DMS53 treated with DMSO at 0.1 percent for 48 hours (cell line): ENCODE measurements around the gene TOMM40.
"Not testable (repeated sequence)": the region's sequence is repeated elsewhere in the genome, so short reads cannot be mapped to it uniquely, and the experiment has no call there.

Experiments
- DNase-seq: peaks from one replicate; lab custom pipeline; 2025; ENCODE audit not compliant: unreplicated experiment; lab: John Stamatoyannopoulos, UW

Gene TOMM40

DNA sequence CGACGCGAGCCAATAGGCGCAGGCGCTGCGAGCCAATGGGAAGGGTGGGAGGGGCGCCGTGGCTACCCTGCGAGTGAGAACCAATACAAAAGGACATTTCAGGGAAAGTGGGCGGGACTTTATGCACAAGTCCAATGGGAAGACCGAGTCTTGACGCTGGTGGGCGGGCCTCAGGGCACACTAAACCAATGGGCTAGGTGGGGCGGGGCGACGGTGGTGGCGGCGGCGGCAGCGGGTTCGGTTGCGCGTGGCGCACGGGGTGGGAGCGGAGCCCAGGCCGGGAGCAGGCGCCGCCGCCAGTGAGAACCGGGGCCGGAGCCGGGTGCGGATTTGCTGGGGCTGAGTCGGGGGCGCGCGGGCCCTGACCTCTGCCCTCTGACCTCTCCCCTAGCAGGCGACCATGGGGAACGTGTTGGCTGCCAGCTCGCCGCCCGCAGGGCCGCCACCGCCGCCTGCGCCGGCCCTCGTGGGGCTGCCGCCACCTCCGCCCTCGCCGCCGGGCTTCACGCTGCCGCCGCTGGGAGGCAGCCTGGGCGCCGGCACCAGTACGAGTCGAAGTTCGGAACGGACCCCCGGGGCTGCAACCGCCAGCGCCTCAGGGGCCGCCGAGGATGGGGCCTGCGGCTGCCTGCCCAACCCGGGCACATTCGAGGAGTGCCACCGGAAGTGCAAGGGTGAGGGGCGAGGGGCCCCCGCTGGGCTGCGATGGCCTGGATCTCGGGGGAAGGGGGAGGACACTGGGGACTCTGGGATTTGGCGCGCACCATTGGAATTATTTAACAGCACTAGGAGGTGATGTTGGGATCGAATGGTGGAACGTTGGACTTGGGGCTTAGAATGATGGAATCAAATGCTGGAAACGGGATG, at the start of gene TOMM40:
Gene TOMM40 (plus strand): TSS at position 239 of the 867 bp plus-strand sequence. CDS start 162 bp downstream, at position 401.
- DNase-seq: peak; percentile 99

DNA sequence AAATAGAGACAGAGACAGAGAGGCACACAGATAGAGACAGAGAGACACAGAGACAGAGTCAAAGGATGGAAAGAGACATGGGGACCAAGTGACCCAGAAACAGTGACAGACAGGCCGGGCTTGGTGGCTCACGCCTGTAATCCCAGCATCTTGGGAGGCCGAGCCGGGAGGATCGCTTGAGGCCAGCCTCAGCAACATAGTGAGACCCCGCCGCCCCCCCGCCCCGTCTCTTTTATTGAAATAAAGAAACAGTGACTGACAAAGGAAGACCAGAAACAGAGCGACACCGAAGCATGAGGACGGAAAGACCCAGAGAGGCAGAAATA, 45.8 kb upstream of the TOMM40 start:
- DNase-seq: no peak

DNA sequence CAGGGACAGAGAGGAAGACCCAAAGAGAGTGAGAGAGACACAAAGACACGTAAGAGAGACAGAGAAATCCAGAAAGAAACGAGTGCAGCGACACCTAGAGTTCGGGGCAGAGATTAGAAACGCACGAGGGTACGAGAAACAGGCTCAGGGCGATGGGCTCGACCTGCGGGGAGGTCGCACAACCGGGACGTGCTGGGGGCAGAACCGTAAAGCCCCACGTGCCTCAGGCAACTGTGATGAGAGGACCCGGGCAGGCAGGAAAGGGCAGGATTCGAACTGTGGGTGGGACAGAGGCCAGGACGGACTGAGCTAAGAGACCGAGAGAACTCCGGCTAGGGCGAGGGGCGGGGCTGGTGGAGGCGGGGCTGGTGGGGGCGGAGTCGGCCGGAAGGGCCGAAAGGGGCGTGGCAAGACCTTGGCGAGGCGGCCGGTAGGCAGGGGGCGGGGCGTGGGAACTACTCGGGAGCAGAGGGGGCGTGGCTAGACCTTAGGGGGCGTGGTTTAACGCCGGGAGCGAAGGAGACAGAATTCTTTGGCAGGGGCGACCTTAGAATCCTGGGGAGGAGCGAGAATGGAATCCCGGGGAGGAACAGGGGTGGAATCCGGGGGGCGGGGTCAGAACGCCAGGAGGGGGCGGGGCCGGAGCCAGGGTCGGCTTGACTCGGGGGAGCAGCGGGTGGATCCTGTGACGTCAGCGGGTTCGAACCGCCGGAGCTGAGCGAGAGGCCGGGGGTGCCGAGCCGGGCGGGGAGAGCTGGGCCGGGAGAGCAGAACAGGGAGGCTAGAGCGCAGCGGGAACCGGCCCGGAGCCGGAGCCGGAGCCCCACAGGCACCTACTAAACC, 45.2 kb upstream of the TOMM40 start, which contains the start of gene NECTIN2:
Gene NECTIN2 (plus strand): TSS at position 686 of the 843 bp plus-strand sequence. CDS start 229 bp downstream, outside the sequence.
- peak; percentile 89 for DNase-seq

DNA sequence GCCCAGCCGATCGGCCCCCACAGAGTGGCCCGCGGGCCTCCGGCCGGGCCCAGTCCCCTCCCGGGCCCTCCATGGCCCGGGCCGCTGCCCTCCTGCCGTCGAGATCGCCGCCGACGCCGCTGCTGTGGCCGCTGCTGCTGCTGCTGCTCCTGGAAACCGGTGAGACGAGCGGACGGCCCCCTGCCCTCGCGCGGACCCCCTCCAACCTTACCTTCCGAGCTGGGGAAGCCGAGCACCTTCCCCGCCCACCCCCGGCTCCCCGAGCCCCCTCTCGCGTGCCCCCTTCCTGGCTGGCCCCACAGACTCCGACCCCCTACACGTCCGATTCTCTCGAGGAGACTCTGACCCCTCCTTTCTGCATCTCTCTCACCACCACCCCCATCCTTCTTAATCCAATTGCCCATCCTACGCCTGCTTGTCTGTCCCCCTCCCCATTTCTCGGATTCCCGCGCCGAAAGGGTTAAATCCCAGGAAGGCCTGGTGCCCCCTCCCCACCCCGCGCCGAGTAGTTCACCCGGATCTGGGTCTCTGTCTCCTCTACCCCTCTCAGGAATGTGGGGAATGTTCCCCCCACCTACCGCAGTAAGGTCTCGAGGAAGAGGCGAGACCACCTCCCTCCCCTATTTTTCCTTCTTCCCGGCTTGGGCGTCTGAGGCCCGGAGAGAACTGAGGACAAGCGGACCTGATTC, 44.5 kb upstream of the TOMM40 start:
- DNase-seq: no peak

DNA sequence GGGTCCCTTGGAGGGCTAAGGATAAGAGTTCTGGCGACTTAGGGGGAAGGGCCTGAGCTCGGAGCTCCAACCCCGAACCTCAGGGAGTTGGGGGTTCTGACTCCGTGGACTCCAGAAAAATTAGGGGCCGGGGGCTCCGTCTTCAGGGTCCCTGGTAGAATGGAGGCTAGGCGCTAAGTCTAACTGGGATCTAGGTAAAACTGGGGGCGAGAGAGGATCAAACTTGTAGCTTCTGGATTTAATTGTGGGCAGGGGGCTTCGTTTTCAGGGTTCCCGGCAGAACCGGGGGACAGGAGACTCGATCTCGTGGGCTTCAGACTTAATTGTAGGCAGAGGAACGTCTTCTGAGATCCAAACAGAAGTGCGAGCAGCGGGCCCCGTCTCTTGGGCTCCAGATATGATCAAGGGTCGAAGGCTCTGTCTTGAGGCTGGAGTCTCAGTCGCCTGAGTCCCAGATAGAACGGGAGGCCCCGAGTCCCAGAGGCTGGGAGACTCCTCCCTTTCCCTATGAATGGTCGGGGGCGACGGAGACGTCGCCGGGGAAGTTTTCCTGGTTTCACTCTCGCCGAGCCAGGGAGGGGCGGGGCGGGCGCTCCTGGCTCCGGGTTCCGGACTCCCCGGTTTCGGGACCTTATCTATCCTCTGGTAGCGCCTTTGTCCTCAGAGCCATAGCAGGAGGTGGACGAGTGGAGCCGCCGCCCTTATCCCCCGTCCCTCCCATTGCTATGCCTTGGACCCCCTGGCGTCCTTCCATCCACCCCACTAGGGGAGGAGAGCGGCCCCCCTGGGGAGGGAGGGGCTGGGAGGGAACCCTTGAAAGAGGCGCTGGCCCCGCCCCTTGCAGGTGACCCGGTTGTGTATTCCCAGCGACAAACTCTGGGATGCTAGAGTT, 43.7 kb upstream of the TOMM40 start:
- peak; percentile 36 for DNase-seq

DNA sequence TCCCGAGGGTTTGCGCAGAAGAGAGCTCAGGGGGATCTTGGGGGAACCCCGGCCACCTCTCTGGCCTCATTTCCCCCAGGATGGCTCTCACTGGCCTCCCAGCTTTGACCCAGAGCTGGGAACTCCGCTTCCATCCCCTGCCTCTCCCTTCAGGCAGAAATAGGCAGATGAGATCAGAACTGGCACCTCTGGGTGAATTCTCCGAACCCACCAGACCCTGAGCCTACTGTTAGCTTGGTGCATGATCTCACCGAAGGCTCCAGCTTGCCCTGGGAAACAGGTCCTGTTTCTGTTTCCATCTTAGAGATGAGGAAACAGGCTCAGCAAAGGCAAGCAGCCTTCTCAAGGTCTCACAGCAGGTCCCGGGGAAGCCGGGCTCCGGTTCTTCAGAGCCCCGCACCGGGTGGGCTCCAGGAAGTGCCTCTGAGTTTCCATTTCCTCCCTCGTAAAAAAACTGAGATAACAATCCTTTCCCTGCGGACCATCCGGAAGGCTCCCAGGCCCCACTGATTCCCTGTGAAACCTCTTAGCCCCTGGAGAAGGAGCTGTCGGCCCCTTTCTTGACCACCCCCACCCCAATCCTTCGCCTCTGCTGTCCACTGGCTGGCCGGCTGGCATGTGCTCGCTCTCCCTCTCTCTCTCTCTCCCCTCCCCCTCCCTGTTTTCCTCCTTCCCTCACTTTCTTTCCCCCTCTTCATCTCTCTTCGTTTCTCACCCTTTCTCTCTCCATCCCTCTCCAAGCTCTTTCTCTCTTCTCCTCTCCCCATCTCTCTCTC, 42.8 kb upstream of the TOMM40 start:
- DNase-seq: no peak

DNA sequence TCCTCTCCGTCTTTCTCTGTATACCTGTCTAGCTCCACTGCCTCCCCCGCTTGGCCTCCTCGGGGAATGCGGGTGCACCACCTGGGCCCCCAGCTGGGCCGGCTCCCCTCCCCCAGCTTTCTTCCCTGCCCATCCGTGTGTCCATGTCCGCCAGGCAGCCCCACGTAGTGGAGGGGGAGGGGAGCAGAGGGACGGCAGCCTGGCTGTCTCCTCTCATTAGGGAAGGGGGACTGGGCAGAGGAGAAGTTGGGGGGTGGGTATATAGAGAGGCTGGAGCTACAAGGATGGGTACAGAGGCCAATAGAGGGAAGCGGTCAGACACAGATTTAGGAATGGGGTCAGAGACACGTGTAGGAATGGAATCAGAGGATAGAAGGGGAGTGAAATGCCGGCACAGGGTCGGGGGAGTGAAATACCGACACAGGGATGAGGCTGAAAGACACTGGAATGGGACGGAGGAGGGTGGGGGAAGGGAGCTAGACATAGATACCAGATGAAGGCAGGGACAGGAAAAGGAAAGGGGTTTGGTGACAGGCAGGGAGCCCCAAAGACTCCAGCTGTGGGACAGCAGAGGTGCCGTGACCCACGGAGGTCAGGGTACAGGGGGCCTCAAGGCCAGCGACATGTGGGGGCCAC, 42.1 kb upstream of the TOMM40 start:
- DNase-seq: no peak

DNA sequence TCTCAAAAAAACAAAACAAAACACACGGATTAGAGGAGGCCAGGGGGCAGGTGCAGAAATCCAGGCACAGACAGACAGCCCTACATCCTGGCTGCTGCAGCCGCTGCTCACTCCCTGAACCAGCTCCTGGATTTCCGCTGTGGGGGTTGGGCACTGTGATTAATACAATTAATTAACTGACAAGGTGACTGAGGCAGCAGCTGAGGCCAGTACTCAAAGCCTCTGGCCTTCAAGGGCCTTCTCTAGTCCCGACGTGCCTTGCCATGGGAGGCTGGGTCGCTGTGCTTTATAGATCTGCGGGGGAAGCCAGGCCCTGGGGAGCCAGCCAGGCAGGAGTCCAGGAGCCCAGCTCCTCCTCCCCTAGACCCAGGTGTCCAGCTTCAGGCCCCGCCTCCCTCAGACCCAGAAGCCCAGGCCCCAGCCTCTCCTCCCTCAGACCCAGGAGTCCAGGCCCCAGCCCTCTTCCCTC, 40.4 kb upstream of the TOMM40 start:
- DNase-seq: no peak

DNA sequence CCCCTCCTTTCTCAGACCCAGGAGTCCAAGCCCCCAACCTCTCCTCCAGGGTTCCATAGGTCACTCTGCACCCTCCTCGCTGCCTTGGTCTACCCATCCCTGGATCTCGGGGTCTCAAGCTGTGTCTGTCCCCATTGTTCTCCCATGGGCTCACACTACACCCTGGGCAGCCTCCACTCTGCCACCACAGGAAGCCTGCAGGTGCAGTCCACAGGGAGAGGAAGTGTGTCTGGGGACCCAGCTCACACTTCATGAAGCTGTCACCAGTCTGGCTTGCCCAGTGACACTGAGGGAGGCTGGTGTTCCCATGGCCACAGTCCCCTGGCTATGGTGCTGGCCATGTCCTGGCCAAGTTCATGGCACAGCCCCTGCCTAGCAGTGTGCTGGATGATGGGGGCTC, 39.6 kb upstream of the TOMM40 start:
- DNase-seq: no peak

DNA sequence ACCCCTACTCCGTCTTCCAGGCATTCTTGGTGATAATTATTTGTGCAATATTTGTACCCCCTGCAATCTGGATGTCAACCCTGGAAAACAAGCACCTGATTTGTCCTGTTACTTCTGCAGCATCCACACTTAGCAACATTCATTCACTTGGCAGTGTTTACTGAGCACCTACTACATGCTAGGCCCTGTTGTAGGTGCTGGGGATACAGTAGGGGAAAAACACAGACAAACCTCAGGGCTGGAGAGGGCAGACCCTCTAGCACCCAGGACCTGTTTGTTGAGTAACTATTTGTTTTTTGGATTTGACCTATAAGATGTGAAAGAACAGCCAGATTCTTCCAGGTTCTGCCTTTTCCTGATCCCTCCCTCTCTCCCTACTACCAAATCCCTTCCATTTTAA, 35.4 kb upstream of the TOMM40 start:
- no peak for DNase-seq

DNA sequence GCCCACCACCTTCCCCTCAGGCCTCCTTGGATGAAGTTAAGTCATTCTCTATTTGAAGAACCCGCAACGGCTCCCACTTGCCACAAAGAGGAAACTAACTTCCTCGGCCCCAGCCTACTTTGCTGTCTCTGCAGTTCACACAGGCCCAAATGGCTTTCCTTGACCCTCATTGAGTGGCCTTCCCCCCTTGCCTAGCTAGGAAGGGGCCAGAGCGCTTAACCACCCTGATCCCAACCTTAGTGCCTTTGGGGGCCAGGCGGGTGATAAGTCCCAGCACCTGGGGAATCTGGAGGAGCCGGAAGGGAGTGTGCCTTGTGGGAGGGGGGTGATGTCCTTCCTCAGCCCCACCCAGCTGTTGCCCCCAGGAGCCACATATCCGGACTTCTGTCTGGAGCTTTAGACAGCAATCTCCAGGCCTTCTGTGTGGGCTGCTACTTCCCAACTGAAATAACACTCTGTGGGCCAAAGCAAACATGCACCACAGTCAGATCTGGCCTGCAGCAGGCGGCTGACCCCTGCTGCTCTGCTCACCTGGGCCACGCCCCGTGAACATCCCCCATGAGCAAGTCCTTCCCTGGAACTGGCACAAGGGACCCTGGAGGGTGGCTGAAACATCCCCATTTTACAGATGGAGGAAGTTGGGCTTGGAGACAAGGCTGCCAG, 34.5 kb upstream of the TOMM40 start:
- no peak for DNase-seq

DNA sequence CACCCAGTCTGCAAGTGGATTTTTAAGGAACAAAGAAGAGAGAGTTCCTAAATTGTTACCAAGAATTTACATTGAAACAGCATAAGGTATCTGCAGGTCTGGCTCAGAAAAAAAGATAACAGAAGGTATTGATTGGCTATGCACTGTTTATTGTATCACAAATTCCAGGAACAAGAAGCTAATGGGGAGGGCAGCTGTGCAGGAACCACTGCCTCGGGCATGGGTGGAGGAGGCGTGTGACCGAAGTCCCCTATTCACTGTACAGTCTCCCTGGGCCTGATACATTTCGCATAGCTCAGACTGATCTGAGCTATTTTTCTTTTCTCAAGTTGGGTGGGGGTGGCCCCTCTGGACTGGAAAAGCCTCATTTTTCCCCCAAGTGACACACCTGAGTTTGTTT, 33.2 kb upstream of the TOMM40 start:
- no peak for DNase-seq

DNA sequence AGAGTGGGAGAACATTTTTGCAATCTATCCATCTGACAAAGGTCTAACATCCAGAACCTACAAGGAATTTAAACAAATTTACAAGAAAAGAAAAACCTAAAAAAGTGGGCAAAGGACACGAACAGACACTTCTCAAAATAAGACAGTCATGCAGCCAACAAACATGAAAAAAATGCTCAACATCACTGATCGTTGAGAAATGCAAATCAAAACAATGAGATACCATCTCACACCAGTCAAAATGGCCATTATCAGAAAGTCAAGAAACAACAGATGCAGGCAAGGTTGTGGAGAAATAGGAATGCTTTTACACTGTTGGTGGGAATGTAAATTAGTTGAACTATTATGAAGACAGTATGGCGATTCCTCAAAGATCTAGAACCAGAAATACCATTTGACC, 29.5 kb upstream of the TOMM40 start:
- not testable (repeated sequence) for DNase-seq

DNA sequence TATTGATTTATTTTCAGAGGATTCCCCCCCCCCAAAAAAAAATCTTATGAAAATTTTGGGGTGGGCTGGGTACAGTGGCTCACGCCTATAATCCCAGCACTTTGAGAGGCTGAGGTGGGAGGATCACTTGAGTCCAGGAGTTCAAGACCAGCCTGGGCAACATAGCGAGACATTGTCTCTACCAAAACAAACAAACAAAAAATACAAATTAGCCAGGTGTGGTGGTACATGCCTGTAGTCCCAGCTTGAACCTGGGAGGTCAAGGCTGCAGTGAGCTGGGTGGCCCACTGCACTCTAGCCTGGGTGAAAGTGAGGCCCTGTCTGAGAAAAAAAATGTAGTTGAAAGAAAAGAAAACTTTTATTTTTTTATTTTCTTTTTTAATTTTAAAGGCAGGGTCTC, 27.1 kb upstream of the TOMM40 start:
- no peak for DNase-seq

DNA sequence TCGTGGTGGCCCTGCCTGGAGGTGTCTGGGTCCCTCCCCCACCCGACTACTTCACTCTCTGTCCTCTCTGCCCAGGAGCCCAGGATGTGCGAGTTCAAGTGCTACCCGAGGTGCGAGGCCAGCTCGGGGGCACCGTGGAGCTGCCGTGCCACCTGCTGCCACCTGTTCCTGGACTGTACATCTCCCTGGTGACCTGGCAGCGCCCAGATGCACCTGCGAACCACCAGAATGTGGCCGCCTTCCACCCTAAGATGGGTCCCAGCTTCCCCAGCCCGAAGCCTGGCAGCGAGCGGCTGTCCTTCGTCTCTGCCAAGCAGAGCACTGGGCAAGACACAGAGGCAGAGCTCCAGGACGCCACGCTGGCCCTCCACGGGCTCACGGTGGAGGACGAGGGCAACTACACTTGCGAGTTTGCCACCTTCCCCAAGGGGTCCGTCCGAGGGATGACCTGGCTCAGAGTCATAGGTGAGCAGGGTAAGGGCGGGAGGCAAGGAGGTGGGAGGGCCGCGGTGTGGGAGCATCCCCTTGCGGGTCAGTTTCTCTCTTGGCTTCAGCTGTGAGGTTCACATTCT, 25.8 kb upstream of the TOMM40 start:
- DNase-seq: no peak

DNA sequence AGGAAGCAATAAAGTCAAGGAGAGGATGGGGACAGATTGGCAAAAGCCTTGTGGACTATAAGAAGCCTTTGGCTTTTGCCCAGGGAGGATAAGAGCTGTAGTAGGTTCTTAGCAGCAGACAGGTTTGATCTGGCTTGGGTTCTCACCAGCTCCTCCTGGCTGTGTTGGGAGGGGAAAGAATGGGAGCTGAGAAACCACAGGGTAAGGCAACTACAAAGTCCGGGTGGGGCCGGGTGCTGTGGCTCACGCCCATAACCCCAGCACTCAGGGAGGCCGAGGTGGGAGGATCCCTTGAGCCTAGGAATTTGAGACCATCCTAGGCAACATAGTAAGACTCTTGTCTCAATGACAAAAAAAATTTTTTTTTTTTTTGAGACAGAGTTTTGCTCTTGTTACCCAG, 24.4 kb upstream of the TOMM40 start:
- DNase-seq: no peak

DNA sequence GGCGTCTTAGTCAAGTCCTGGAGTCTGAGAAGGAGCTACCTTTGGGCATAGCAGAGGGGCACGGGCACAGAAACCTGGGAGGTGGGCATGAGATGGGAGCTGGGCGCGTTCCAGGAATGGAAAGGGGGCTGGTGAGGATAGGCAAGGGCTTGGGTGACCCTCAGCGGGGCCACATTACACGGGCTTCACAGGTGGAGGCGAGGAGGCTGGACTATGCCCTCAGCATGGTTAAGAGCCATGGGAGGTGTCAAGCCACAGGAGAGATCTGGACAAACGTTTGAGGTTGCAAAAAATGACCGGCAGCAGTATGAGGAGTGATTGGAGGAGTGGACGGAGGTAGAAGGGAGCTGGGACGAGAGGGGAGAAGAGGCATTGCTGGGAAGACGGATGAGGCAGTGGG, 23.5 kb upstream of the TOMM40 start:
- no peak for DNase-seq

DNA sequence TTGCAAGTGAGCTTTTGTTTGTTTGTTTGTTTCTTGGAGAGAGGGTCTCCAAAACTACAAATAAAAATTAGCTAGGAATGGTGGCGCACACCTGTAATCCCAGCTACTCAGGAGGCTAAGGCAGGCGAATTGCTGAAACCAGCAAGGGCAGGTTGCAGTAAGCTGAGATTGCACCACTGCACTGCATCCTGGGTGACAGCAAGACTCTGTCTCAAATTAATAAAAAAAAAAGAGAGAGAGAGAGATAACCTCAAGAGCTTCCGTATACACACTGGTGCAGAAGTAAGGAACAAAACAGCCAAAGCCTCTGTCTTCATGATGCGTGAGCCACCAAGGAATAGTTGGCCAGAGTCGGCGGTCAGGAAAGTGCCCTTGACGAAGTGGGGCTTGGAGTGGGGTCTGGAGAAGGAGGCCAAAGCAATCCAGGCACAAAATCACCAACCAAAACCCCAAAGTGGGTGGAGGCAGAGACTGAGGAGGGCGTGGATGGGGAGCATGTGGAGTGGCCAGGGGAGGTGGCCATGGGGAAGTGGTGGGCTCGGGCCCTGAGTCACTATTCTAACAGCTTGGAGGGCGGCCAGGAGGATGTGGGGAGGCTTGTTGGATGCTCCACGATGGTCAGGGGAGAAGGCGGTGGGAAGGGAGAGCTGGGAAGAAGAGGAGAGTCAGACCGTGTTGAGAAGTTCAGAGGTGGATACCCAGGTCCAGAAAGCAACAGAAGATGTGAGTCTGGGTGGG, 21.2 kb upstream of the TOMM40 start:
- no peak for DNase-seq
